Nephron (organoid): ENCODE data around the gene NUDT9.
A peak's percentile ranks its signal among the peaks of the same experiment; 100 is the strongest.

Source experiments
- H3K27ac Mint-ChIP-seq, 3 experiments: 2 replicates each; pipeline ENCODE4 v1.8.0; 2020; ENCODE audit warnings: mixed read lengths in 3 of 3, mild to moderate bottlenecking in 2 of 3, moderate library complexity in 1 of 3
- H3K27me3 Mint-ChIP-seq: 2 replicates; pipeline ENCODE4 v1.8.0; 2021; ENCODE audit warnings: low read depth, mild to moderate bottlenecking, moderate library complexity, mixed read lengths
- H3K36me3 Mint-ChIP-seq: 2 replicates; pipeline ENCODE4 v1.8.0; 2020; ENCODE audit warnings: low read depth, mixed read lengths
- H3K4me1 Mint-ChIP-seq: 2 replicates; pipeline ENCODE4 v1.8.0; 2020; ENCODE audit warnings: mixed read lengths
- H3K4me3 Mint-ChIP-seq, 3 experiments: 2 replicates each; pipeline ENCODE4 v1.8.0; 2020; ENCODE audit warnings: mild to moderate bottlenecking in 3 of 3, mixed read lengths in 3 of 3, moderate library complexity in 2 of 3
- H3K9me3 Mint-ChIP-seq: 2 replicates; pipeline ENCODE4 v1.8.0; 2020; ENCODE audit warnings: mixed read lengths
- TF ChIP-seq, protein P1 (sequence below), 3 experiments: fragments of 200-600 bp; sonication (generic); IDR thresholded peaks; one replicate each; pipeline ENCODE4 v1.5.0; 2021; ENCODE audit warnings: antibody characterized with exemption in 3 of 3; ENCODE audit not compliant: unreplicated experiment in 3 of 3

Gene NUDT9

DNA sequence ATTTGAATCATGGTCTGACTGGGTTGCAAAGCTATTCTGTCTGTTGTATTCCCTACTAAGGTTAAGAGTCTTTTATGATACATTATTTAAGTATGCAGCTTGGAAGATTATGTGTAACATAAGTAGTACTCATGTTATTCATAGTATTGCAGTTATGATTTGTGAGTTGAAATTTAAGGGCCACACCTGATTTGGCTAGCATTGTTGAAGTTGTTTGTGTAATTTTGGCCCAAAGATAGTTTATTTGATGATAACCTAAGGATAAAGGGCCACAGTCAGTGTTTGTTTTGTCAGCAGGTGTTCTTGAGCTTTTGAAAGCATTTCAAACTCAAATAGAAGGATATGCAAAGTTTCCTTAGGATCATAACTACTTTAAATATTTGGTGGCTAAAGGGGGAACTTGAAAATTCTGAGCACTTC, 38.9 kb downstream of the NUDT9 start:
- Mint-ChIP-seq H3K27me3 (no peaks in the 10 kb centered on the region), H3K4me3 (no peak overlapping the region), H3K9me3 (no peaks in the 10 kb centered on the region), H3K27ac (no peak overlapping the region), H3K4me1 (no peaks in the 10 kb centered on the region), H3K36me3 (peaks cover 25% of the 10 kb centered on the region)
- TF ChIP-seq, protein P1, sequence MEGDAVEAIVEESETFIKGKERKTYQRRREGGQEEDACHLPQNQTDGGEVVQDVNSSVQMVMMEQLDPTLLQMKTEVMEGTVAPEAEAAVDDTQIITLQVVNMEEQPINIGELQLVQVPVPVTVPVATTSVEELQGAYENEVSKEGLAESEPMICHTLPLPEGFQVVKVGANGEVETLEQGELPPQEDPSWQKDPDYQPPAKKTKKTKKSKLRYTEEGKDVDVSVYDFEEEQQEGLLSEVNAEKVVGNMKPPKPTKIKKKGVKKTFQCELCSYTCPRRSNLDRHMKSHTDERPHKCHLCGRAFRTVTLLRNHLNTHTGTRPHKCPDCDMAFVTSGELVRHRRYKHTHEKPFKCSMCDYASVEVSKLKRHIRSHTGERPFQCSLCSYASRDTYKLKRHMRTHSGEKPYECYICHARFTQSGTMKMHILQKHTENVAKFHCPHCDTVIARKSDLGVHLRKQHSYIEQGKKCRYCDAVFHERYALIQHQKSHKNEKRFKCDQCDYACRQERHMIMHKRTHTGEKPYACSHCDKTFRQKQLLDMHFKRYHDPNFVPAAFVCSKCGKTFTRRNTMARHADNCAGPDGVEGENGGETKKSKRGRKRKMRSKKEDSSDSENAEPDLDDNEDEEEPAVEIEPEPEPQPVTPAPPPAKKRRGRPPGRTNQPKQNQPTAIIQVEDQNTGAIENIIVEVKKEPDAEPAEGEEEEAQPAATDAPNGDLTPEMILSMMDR (IDR thresholded peaks at IDR 0.05; ENCODE audit: unreplicated experiment in 3 of 3), result no peak

DNA sequence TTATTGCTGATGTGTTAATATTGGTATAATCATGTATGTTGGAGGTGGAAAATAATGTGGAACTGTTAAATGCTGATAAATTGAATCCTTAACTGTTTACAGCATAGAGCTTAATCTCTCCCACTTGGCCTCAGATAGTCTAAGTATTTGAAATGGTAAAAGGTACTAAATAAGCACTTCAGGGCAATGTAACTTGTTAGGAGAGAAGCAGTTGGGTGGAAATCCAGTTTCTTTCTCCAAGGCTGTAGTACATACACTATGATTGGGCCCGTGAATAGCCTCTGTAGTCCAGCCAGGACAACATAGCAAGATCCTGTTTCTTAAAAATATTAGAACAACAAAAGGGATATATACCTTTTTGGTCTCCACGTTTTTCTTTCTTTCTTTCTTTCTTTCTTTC, 39.7 kb downstream of the NUDT9 start:
- no peaks in the 10 kb centered on the region for H3K4me1 Mint-ChIP-seq

DNA sequence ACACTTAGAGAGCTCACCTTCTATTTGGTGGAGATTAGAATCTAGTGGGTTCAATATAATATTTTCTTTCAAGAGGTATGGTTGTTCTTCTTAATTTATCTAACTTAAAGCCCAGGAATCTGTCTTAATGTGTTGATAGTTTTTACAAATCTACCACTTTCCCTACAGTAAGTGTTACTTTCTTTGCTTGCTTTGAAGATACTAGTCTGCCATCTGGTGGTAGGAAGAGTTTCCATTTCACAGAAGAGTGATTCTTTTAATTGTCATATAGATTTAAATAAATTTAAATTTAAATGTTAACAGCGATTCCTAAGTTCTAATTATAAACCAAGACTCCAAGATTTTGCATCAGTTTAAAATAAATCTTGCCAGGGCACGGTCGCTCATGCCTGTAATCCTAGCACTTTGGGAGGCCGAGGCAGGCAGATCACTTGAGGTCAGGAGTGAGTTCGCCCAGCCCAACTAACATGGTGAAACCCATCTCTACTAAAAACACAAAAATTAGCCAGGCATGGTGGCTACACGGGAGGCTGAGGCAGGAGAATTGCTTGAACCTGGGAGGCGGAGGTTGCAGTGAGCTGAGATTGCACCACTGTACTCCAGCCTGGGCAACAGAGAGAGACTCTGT, 43.5 kb downstream of the NUDT9 start:
- TF ChIP-seq, protein P1 (IDR thresholded peaks at IDR 0.05; ENCODE audit: unreplicated experiment in 3 of 3), result peak; percentile 61 to 71 (median 67)
- H3K9me3 Mint-ChIP-seq, result no peaks in the 10 kb centered on the region
- peak overlapping the region in 1 of 3 experiments; percentile 24 for H3K27ac Mint-ChIP-seq
- H3K4me3 Mint-ChIP-seq, result no peak overlapping the region
- H3K36me3 Mint-ChIP-seq, result peaks cover 3% of the 10 kb centered on the region
- H3K27me3 Mint-ChIP-seq, result no peaks in the 10 kb centered on the region
- no peaks in the 10 kb centered on the region for H3K4me1 Mint-ChIP-seq

More for the DNA sequence above, 39.7 kb downstream of the NUDT9 start:
- TF ChIP-seq, protein P1 (IDR thresholded peaks at IDR 0.05; ENCODE audit: unreplicated experiment in 3 of 3), result no peak
- Mint-ChIP-seq H3K27me3 (no peaks in the 10 kb centered on the region), H3K27ac (no peak overlapping the region), H3K9me3 (no peaks in the 10 kb centered on the region), H3K36me3 (peaks cover 25% of the 10 kb centered on the region), H3K4me3 (no peak overlapping the region)

DNA sequence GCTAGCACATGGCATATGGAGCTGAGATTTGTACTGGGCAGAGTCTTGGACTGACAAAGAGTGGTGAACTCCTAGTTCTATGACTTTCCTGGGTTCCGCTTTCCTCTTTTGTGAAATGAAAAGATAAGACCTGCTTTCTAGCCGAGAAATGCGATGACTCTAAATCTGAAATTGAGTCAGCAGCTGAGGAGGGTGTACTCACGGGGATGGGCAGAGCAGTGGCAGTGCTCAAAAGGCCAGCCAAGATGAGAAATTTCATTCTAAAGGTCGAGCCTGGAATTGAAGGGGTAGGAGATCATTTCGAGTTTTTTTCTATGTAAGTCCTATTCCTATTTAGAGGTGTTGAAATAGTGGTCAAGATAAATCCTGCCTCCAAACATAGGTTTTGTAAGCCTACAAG, 47.0 kb downstream of the NUDT9 start:
- no peak overlapping the region for H3K27ac Mint-ChIP-seq
- no peaks in the 10 kb centered on the region for H3K36me3 Mint-ChIP-seq
- no peaks in the 10 kb centered on the region for H3K9me3 Mint-ChIP-seq
- H3K4me3 Mint-ChIP-seq, result no peak overlapping the region
- TF ChIP-seq, protein P1 (IDR thresholded peaks at IDR 0.05; ENCODE audit: unreplicated experiment in 3 of 3), result no peak
- no peaks in the 10 kb centered on the region for H3K4me1 Mint-ChIP-seq
- H3K27me3 Mint-ChIP-seq, result no peaks in the 10 kb centered on the region

DNA sequence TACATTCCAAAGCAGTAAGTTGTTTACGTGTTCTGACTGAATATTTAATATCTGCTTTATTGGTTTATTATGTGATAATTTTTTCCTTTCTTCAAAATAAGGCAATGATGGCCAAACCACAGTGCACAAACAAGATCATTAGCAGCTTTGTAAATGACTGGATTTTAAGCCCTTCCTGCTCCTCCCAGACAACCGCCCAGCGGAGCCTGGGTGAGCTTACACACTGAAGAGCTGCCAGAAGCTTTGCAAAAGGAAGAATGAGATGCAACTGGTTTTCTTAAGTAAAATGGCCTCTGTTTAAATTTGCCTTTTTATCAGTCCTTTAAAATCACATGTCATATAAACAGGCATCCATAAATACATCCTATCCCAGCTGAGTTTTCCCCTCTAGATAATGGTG, 54.6 kb downstream of the NUDT9 start:
- Mint-ChIP-seq H3K4me1 (no peaks in the 10 kb centered on the region), H3K27ac (no peak overlapping the region), H3K4me3 (no peak overlapping the region), H3K27me3 (no peaks in the 10 kb centered on the region), H3K36me3 (no peaks in the 10 kb centered on the region), H3K9me3 (no peaks in the 10 kb centered on the region)
- TF ChIP-seq, protein P1 (IDR thresholded peaks at IDR 0.05; ENCODE audit: unreplicated experiment in 3 of 3), result no peak

DNA sequence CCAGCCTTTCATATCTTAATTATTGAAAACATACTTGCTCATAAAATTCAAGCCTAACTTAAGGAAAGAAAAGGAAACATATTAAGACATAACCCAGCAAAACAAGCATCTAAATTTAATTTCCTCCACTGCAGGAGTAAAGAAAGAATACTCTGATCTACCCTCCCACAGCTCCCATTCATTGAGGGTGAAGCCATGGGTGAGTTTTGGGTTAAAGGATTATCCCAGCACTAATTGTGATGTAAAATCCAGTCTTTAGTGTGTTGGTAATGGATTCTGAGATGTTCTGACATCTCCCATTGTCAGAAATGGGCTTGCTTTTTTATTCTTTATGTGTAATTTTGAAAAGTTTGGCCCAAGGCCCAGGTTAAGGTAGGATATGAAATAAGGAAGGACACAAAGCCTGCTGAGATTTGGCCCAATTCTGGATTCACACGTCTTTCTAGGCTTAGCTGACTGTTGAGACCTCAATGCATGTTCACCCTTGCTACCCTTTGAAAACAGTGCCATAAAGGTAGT, 56.4 kb downstream of the NUDT9 start:
- no peaks in the 10 kb centered on the region for H3K27me3 Mint-ChIP-seq
- H3K36me3 Mint-ChIP-seq, result peaks cover 8% of the 10 kb centered on the region
- H3K9me3 Mint-ChIP-seq, result peaks cover 3% of the 10 kb centered on the region
- H3K4me3 Mint-ChIP-seq, result no peak overlapping the region
- TF ChIP-seq, protein P1 (IDR thresholded peaks at IDR 0.05; ENCODE audit: unreplicated experiment in 3 of 3), result no peak
- no peaks in the 10 kb centered on the region for H3K4me1 Mint-ChIP-seq
- no peak overlapping the region for H3K27ac Mint-ChIP-seq
